ENCODE measurements around the gene RHOV. TPM values are rescaled to one million over a fixed set of nuclear protein-coding genes. Genes with fewer than 3 reads are reported as not detected.
"Not testable (repeated sequence)": the region's sequence is repeated elsewhere in the genome, so short reads cannot be mapped to it uniquely, and the experiment has no call there.

Gene RHOV
- total RNA-seq, 1 experiment from 2014 or later = 4.2 TPM

- BruUV-seq (replicated peaks) = no TSS peak
- no peaks in the 10 kb centered on the region for H3K27me3 Mint-ChIP-seq (ENCODE audit: unreplicated experiment)
- TF ChIP-seq, protein P1, sequence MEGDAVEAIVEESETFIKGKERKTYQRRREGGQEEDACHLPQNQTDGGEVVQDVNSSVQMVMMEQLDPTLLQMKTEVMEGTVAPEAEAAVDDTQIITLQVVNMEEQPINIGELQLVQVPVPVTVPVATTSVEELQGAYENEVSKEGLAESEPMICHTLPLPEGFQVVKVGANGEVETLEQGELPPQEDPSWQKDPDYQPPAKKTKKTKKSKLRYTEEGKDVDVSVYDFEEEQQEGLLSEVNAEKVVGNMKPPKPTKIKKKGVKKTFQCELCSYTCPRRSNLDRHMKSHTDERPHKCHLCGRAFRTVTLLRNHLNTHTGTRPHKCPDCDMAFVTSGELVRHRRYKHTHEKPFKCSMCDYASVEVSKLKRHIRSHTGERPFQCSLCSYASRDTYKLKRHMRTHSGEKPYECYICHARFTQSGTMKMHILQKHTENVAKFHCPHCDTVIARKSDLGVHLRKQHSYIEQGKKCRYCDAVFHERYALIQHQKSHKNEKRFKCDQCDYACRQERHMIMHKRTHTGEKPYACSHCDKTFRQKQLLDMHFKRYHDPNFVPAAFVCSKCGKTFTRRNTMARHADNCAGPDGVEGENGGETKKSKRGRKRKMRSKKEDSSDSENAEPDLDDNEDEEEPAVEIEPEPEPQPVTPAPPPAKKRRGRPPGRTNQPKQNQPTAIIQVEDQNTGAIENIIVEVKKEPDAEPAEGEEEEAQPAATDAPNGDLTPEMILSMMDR (IDR thresholded peaks at IDR 0.05; ENCODE audit: unreplicated experiment) = no peak
- H3K4me1 Mint-ChIP-seq (ENCODE audit: low read depth, unreplicated experiment) = peaks cover 42% of the 10 kb centered on the region
- intact Hi-C loops (cut with micrococcal nuclease; ENCODE audit: unreplicated experiment) = no loop called here
- no peak overlapping the region for H3K27ac Mint-ChIP-seq (ENCODE audit: unreplicated experiment)
- DNase-seq = no peak
- H3K4me3 Mint-ChIP-seq (ENCODE audit: low read depth, unreplicated experiment) = no peak overlapping the region
- peaks cover 27% of the 10 kb centered on the region for H3K36me3 Mint-ChIP-seq (ENCODE audit: insufficient read depth, unreplicated experiment)
- CTCF ChIA-PET = interaction anchor here (2.3 to 5.4 kb wide), 3 partner anchors 13 to 23 kb away, joined by 6 to 73 read pairs (median 10); partner anchors contain the start of gene VPS18
- H3K9me3 Mint-ChIP-seq (ENCODE audit: low read depth, unreplicated experiment) = no peaks in the 10 kb centered on the region
These were observed 3.3 kb downstream of the RHOV start for GRCh38 chr15:40870716-40871115.

GRCh38 chr15:40869686-40870085 is 4.3 kb downstream of the RHOV start:
- peaks cover 42% of the 10 kb centered on the region for H3K4me1 Mint-ChIP-seq (ENCODE audit: low read depth, unreplicated experiment)
- no peaks in the 10 kb centered on the region for H3K27me3 Mint-ChIP-seq (ENCODE audit: unreplicated experiment)
- H3K27ac Mint-ChIP-seq (ENCODE audit: unreplicated experiment) = no peak overlapping the region
- H3K36me3 Mint-ChIP-seq (ENCODE audit: insufficient read depth, unreplicated experiment) = peaks cover 27% of the 10 kb centered on the region
- no peak for DNase-seq
- CTCF ChIA-PET = interaction anchor here (2.3 to 5.4 kb wide), 2 partner anchors 12 to 24 kb away, joined by 6 to 73 read pairs; partner anchors contain the start of gene VPS18
- TF ChIP-seq, protein P1 (IDR thresholded peaks at IDR 0.05; ENCODE audit: unreplicated experiment) = no peak
- H3K9me3 Mint-ChIP-seq (ENCODE audit: low read depth, unreplicated experiment) = no peaks in the 10 kb centered on the region
- intact Hi-C loops (cut with micrococcal nuclease; ENCODE audit: unreplicated experiment) = no loop called here
- no TSS peak for BruUV-seq (replicated peaks)
- no peak overlapping the region for H3K4me3 Mint-ChIP-seq (ENCODE audit: low read depth, unreplicated experiment)

DNA sequence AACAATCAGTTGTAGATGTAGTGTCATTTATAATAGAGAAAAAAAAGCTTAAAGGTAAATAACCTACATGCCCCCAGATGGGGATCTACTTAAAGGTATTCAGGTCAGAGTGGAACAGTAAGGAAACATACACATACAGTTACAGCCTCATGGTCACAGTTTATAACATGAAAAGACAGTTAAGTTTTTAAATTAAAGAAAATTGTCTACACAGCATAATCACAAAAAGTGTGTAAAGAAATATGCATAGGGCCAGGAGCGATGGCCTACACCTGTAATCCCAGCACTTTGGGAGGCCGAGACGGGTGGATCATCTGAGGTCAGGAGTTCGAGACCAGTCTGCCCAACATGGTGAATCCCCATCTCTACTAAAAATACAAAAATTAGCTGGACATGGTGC is 6.8 kb downstream of the RHOV start:
- DNase-seq = no peak
- Mint-ChIP-seq H3K9me3 (ENCODE audit: low read depth, unreplicated experiment) (no peaks in the 10 kb centered on the region), H3K4me1 (ENCODE audit: low read depth, unreplicated experiment) (peaks cover 38% of the 10 kb centered on the region), H3K4me3 (ENCODE audit: low read depth, unreplicated experiment) (no peak overlapping the region), H3K36me3 (ENCODE audit: insufficient read depth, unreplicated experiment) (peaks cover 16% of the 10 kb centered on the region), H3K27me3 (ENCODE audit: unreplicated experiment) (no peaks in the 10 kb centered on the region), H3K27ac (ENCODE audit: unreplicated experiment) (no peak overlapping the region)
- intact Hi-C loops (cut with micrococcal nuclease; ENCODE audit: unreplicated experiment) = no loop called here
- CTCF ChIA-PET = no interaction called here
- TF ChIP-seq, protein P1 (IDR thresholded peaks at IDR 0.05; ENCODE audit: unreplicated experiment) = no peak
- no TSS peak for BruUV-seq (replicated peaks)

GRCh38 chr15:40863660-40864270 is 10.3 kb downstream of the RHOV start:
- no TSS peak for BruUV-seq (replicated peaks)
- Mint-ChIP-seq H3K36me3 (ENCODE audit: insufficient read depth, unreplicated experiment) (peaks cover 14% of the 10 kb centered on the region), H3K27ac (ENCODE audit: unreplicated experiment) (no peak overlapping the region), H3K4me1 (ENCODE audit: low read depth, unreplicated experiment) (peaks cover 26% of the 10 kb centered on the region), H3K4me3 (ENCODE audit: low read depth, unreplicated experiment) (no peak overlapping the region), H3K27me3 (ENCODE audit: unreplicated experiment) (no peaks in the 10 kb centered on the region), H3K9me3 (ENCODE audit: low read depth, unreplicated experiment) (no peaks in the 10 kb centered on the region)
- intact Hi-C loops (cut with micrococcal nuclease; ENCODE audit: unreplicated experiment) = no loop called here
- TF ChIP-seq, protein P1 (IDR thresholded peaks at IDR 0.05; ENCODE audit: unreplicated experiment) = no peak
- no peak for DNase-seq
- CTCF ChIA-PET = interaction anchor here (0.9 to 2.2 kb wide), 3 partner anchors 10 to 31 kb away, joined by 4 to 13 read pairs (median 10); partner anchors contain the start of gene VPS18

- H3K36me3 Mint-ChIP-seq (ENCODE audit: insufficient read depth, unreplicated experiment) = peaks cover 28% of the 10 kb centered on the region
- H3K9me3 Mint-ChIP-seq (ENCODE audit: low read depth, unreplicated experiment); H3K27me3 Mint-ChIP-seq (ENCODE audit: unreplicated experiment); DNase-seq; H3K27ac Mint-ChIP-seq (ENCODE audit: unreplicated experiment); H3K4me3 Mint-ChIP-seq (ENCODE audit: low read depth, unreplicated experiment); BruUV-seq (replicated peaks); intact Hi-C loops (cut with micrococcal nuclease; ENCODE audit: unreplicated experiment): not testable (repeated sequence)
- H3K4me1 Mint-ChIP-seq (ENCODE audit: low read depth, unreplicated experiment) = peaks cover 22% of the 10 kb centered on the region
- CTCF ChIA-PET = interaction anchor here (0.6 to 5.8 kb wide), 4 partner anchors 12 to 358 kb away, joined by 3 to 92 read pairs (median 6); no protein-coding TSS in a partner anchor
These were observed 12.9 kb downstream of the RHOV start for GRCh38 chr15:40861147-40861546.
